WTC11 (cell line): Measurements from ENCODE around the gene OSCP1. TPM values are rescaled to one million over a fixed set of nuclear protein-coding genes. Genes with fewer than 3 reads are reported as not detected.

Experiments
- ATAC-seq: fragments of 200-7000 bp; cut with Tn5 transposase; 2 replicates; pipeline ENCODE4 v1.10.0; 2021; ENCODE audit warnings: mild to moderate bottlenecking, moderate library complexity
- CTCF ChIA-PET: fragments of 300-600 bp; sonication (Branson Sonifier 250); formaldehyde crosslinking; loops from one replicate; lab custom pipeline; 2021; ENCODE audit warnings: antibody characterized with exemption; lab: Charles Lee
- POLR2A ChIA-PET: fragments of 350-600 bp; sonication (Branson Sonifier 250); formaldehyde crosslinking; loops from one replicate; lab custom pipeline; 2021; ENCODE audit warnings: antibody characterized with exemption; lab: Charles Lee
- DNase-seq: peaks from one replicate; pipeline ENCODE4 v3.0.0; 2021; ENCODE audit warnings: low spot score
- H3K27ac Mint-ChIP-seq: 2 replicates; pipeline ENCODE4 v1.8.0; 2021; ENCODE audit warnings: mixed read lengths
- H3K27me3 Mint-ChIP-seq: 2 replicates; pipeline ENCODE4 v1.8.0; 2021; ENCODE audit warnings: low read depth, mild to moderate bottlenecking, moderate library complexity, mixed read lengths
- H3K36me3 Mint-ChIP-seq: 2 replicates; pipeline ENCODE4 v1.8.0; 2021; ENCODE audit warnings: mixed read lengths
- H3K4me1 Mint-ChIP-seq: 2 replicates; pipeline ENCODE4 v1.8.0; 2022; ENCODE audit warnings: mixed read lengths
- H3K4me3 Mint-ChIP-seq: 2 replicates; pipeline ENCODE4 v1.8.0; 2021; ENCODE audit warnings: mild to moderate bottlenecking, moderate library complexity, mixed read lengths
- H3K9me3 Mint-ChIP-seq: 2 replicates; pipeline ENCODE4 v1.8.0; 2021; ENCODE audit warnings: mixed read lengths
- CBFB ChIP-seq: sonication (generic); formaldehyde crosslinking; IDR thresholded peaks from 2 replicates; pipeline ENCODE4 v1.8.1; 2022; ENCODE audit warnings: mild to moderate bottlenecking, low read depth, missing genetic modification reagents
- CREB1 ChIP-seq: sonication (generic); formaldehyde crosslinking; IDR thresholded peaks from 2 replicates; pipeline ENCODE4 v1.8.0; 2023; ENCODE audit warnings: mild to moderate bottlenecking, missing genetic modification reagents
- GTF2I ChIP-seq: fragments of 250-450 bp; sonication (Bioruptor Pico); conservative IDR thresholded peaks from 2 replicates; pipeline ENCODE4 v1.4.0; 2021; ENCODE audit warnings: mild to moderate bottlenecking
- HMGA2 ChIP-seq: fragments of 250-450 bp; sonication (Bioruptor Pico); IDR thresholded peaks from 2 replicates; pipeline ENCODE4 v1.4.0; 2021; ENCODE audit warnings: mild to moderate bottlenecking, moderate library complexity
- IRF2 ChIP-seq: sonication (generic); formaldehyde crosslinking; IDR thresholded peaks from 2 replicates; pipeline ENCODE4 v1.8.0; 2022; ENCODE audit warnings: low read depth, missing genetic modification reagents, borderline replicate concordance
- NR3C1 ChIP-seq: sonication (generic); formaldehyde crosslinking; conservative IDR thresholded peaks from 2 replicates; pipeline ENCODE4 v1.8.1; 2023; ENCODE audit warnings: low read depth, mild to moderate bottlenecking, missing genetic modification reagents
- RORB ChIP-seq: fragments of 250-450 bp; sonication (Bioruptor Pico); IDR thresholded peaks from 2 replicates; pipeline ENCODE4 v1.9.0; 2021; ENCODE audit warnings: mild to moderate bottlenecking
- SP1 ChIP-seq: sonication (generic); formaldehyde crosslinking; conservative IDR thresholded peaks from 2 replicates; pipeline ENCODE4 v1.8.1; 2022; ENCODE audit warnings: missing genetic modification reagents
- TCF7 ChIP-seq: sonication (generic); formaldehyde crosslinking; IDR thresholded peaks from 2 replicates; pipeline ENCODE4 v1.8.0; 2022; ENCODE audit warnings: mild to moderate bottlenecking, low read depth, missing genetic modification reagents, moderate library complexity
- ZBTB21 ChIP-seq: sonication (generic); formaldehyde crosslinking; IDR thresholded peaks from 2 replicates; pipeline ENCODE4 v1.8.1; 2023; ENCODE audit warnings: mild to moderate bottlenecking, missing genetic modification reagents, borderline replicate concordance
- ZNF219 ChIP-seq: sonication (generic); formaldehyde crosslinking; IDR thresholded peaks from 2 replicates; pipeline ENCODE4 v1.8.0; 2023; ENCODE audit warnings: missing genetic modification reagents, mild to moderate bottlenecking, borderline replicate concordance
- total RNA-seq: library from RNA; stranded (reverse); gene quantifications from 3 replicates; pipeline ENCODE4 v1.2.3, GENCODE V29; 2021
- TF ChIP-seq, protein P1 (sequence below): sonication (generic); formaldehyde crosslinking; IDR thresholded peaks from 2 replicates; pipeline ENCODE4 v1.8.0; 2023; ENCODE audit warnings: mild to moderate bottlenecking, missing genetic modification reagents
- TF ChIP-seq, protein P2 (sequence below): sonication (generic); formaldehyde crosslinking; IDR thresholded peaks from 2 replicates; pipeline ENCODE4 v1.8.0; 2023; ENCODE audit warnings: missing genetic modification reagents
- TF ChIP-seq, protein P3 (sequence below): fragments of 250-450 bp; sonication (Bioruptor Pico); IDR thresholded peaks from 2 replicates; pipeline ENCODE4 v1.9.0; 2021; ENCODE audit warnings: mild to moderate bottlenecking, borderline replicate concordance
- TF ChIP-seq, protein P4 (sequence below): sonication (generic); formaldehyde crosslinking; IDR thresholded peaks from 2 replicates; pipeline ENCODE4 v1.8.1; 2023; ENCODE audit warnings: mild to moderate bottlenecking, moderate library complexity, missing genetic modification reagents
- TF ChIP-seq, protein P5 (sequence below): sonication (generic); formaldehyde crosslinking; IDR thresholded peaks from 2 replicates; pipeline ENCODE4 v1.8.0; 2023; ENCODE audit warnings: missing genetic modification reagents, mild to moderate bottlenecking, borderline replicate concordance
- TF ChIP-seq, protein P6 (sequence below): fragments of 250-450 bp; sonication (Bioruptor Pico); conservative IDR thresholded peaks from 2 replicates; pipeline ENCODE4 v1.9.0; 2021; ENCODE audit warnings: mild to moderate bottlenecking
- TF ChIP-seq, protein P7 (sequence below): fragments of 200-600 bp; IDR thresholded peaks from 2 replicates; pipeline ENCODE4 v1.8.0; 2022; ENCODE audit warnings: antibody characterized with exemption

The OSCP1 gene
- total RNA-seq, 1 experiment from 2014 or later = 1.7 TPM

DNA sequence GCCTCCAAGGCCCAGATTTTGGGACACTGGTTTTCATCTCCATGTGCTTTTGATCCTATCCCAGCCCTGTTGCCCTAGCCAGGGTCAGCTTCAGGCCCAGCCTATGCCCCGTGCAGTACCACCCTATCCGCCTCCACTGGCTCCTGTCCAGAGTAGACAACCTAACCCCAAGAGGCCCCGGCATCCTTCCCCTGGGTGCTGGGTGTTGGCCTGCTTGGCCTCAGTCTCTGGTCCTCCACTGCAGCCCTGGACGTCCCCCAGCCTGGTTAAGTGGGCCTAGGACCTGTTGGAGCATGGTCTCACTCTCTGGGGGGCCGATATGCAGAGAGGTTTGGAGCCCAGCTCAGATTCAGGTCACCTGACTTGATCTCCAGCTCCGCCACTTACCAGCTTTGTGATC lies 30.8 kb upstream of the OSCP1 start:
- Mint-ChIP-seq H3K4me1 (peaks cover 7% of the 10 kb centered on the region), H3K36me3 (no peaks in the 10 kb centered on the region), H3K9me3 (no peaks in the 10 kb centered on the region), H3K27ac (no peak overlapping the region), H3K4me3 (no peak overlapping the region), H3K27me3 (peaks cover 15% of the 10 kb centered on the region)
- TF ChIP-seq ZBTB21 (no peak), RORB (no peak), IRF2 (CRISPR knock-in tag) (no peak), CREB1 (CRISPR knock-in tag) (no peak), SP1 (CRISPR knock-in tag) (no peak), CBFB (CRISPR knock-in tag) (no peak), GTF2I (no peak), NR3C1 (CRISPR knock-in tag) (no peak)
- TF ChIP-seq, protein P1, sequence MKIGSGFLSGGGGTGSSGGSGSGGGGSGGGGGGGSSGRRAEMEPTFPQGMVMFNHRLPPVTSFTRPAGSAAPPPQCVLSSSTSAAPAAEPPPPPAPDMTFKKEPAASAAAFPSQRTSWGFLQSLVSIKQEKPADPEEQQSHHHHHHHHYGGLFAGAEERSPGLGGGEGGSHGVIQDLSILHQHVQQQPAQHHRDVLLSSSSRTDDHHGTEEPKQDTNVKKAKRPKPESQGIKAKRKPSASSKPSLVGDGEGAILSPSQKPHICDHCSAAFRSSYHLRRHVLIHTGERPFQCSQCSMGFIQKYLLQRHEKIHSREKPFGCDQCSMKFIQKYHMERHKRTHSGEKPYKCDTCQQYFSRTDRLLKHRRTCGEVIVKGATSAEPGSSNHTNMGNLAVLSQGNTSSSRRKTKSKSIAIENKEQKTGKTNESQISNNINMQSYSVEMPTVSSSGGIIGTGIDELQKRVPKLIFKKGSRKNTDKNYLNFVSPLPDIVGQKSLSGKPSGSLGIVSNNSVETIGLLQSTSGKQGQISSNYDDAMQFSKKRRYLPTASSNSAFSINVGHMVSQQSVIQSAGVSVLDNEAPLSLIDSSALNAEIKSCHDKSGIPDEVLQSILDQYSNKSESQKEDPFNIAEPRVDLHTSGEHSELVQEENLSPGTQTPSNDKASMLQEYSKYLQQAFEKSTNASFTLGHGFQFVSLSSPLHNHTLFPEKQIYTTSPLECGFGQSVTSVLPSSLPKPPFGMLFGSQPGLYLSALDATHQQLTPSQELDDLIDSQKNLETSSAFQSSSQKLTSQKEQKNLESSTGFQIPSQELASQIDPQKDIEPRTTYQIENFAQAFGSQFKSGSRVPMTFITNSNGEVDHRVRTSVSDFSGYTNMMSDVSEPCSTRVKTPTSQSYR = no peak
- TF ChIP-seq, protein P2, sequence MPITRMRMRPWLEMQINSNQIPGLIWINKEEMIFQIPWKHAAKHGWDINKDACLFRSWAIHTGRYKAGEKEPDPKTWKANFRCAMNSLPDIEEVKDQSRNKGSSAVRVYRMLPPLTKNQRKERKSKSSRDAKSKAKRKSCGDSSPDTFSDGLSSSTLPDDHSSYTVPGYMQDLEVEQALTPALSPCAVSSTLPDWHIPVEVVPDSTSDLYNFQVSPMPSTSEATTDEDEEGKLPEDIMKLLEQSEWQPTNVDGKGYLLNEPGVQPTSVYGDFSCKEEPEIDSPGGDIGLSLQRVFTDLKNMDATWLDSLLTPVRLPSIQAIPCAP = no peak
- TF ChIP-seq, protein P3, sequence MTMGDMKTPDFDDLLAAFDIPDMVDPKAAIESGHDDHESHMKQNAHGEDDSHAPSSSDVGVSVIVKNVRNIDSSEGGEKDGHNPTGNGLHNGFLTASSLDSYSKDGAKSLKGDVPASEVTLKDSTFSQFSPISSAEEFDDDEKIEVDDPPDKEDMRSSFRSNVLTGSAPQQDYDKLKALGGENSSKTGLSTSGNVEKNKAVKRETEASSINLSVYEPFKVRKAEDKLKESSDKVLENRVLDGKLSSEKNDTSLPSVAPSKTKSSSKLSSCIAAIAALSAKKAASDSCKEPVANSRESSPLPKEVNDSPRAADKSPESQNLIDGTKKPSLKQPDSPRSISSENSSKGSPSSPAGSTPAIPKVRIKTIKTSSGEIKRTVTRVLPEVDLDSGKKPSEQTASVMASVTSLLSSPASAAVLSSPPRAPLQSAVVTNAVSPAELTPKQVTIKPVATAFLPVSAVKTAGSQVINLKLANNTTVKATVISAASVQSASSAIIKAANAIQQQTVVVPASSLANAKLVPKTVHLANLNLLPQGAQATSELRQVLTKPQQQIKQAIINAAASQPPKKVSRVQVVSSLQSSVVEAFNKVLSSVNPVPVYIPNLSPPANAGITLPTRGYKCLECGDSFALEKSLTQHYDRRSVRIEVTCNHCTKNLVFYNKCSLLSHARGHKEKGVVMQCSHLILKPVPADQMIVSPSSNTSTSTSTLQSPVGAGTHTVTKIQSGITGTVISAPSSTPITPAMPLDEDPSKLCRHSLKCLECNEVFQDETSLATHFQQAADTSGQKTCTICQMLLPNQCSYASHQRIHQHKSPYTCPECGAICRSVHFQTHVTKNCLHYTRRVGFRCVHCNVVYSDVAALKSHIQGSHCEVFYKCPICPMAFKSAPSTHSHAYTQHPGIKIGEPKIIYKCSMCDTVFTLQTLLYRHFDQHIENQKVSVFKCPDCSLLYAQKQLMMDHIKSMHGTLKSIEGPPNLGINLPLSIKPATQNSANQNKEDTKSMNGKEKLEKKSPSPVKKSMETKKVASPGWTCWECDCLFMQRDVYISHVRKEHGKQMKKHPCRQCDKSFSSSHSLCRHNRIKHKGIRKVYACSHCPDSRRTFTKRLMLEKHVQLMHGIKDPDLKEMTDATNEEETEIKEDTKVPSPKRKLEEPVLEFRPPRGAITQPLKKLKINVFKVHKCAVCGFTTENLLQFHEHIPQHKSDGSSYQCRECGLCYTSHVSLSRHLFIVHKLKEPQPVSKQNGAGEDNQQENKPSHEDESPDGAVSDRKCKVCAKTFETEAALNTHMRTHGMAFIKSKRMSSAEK (CRISPR knock-in tag) = no peak
- TF ChIP-seq, protein P4, sequence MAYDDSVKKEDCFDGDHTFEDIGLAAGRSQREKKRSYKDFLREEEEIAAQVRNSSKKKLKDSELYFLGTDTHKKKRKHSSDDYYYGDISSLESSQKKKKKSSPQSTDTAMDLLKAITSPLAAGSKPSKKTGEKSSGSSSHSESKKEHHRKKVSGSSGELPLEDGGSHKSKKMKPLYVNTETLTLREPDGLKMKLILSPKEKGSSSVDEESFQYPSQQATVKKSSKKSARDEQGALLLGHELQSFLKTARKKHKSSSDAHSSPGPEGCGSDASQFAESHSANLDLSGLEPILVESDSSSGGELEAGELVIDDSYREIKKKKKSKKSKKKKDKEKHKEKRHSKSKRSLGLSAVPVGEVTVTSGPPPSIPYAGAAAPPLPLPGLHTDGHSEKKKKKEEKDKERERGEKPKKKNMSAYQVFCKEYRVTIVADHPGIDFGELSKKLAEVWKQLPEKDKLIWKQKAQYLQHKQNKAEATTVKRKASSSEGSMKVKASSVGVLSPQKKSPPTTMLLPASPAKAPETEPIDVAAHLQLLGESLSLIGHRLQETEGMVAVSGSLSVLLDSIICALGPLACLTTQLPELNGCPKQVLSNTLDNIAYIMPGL (CRISPR knock-in tag) = no peak
- ChIA-PET POLR2A (no interaction called here), CTCF (no interaction called here)
- no peak for ATAC-seq
- no peak for DNase-seq

DNA sequence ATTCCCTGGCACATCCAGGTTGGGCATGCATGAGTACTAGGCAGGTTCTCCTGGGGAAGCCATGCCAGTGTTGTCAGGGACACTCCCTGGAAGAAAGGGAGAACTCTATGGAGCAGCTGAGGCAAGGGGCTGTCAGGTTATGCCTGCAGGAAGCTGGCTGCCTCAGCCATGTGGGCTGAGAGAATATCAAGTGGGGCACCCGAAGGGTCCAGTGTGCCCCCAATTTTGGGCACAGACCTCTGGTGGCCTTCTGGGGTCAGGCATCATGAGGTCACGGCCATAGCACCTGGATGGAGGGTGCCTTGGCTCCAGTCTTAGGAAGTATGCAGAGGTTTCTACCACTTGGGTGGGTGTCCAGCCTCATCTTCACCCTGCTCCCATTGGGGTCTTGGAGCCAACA lies 29.9 kb upstream of the OSCP1 start:
- DNase-seq (no peak), ATAC-seq (no peak)
- ChIA-PET POLR2A (interaction anchor here (1.0 kb wide), 1 partner anchor 16 kb away, joined by 3 read pairs; the partner anchor contains the start of gene MRPS15), CTCF (interaction anchor here (1.0 kb wide), 1 partner anchor 44 kb away, joined by 3 read pairs; no protein-coding TSS in a partner anchor)
- no peak overlapping the region for H3K27ac Mint-ChIP-seq
- no peaks in the 10 kb centered on the region for H3K9me3 Mint-ChIP-seq
- H3K27me3 Mint-ChIP-seq = peaks cover 14% of the 10 kb centered on the region
- peaks cover 7% of the 10 kb centered on the region for H3K4me1 Mint-ChIP-seq
- H3K4me3 Mint-ChIP-seq = no peak overlapping the region
- no peaks in the 10 kb centered on the region for H3K36me3 Mint-ChIP-seq
- TF ChIP-seq TCF7 (CRISPR knock-in tag) = no peak
- TF ChIP-seq, protein P5, sequence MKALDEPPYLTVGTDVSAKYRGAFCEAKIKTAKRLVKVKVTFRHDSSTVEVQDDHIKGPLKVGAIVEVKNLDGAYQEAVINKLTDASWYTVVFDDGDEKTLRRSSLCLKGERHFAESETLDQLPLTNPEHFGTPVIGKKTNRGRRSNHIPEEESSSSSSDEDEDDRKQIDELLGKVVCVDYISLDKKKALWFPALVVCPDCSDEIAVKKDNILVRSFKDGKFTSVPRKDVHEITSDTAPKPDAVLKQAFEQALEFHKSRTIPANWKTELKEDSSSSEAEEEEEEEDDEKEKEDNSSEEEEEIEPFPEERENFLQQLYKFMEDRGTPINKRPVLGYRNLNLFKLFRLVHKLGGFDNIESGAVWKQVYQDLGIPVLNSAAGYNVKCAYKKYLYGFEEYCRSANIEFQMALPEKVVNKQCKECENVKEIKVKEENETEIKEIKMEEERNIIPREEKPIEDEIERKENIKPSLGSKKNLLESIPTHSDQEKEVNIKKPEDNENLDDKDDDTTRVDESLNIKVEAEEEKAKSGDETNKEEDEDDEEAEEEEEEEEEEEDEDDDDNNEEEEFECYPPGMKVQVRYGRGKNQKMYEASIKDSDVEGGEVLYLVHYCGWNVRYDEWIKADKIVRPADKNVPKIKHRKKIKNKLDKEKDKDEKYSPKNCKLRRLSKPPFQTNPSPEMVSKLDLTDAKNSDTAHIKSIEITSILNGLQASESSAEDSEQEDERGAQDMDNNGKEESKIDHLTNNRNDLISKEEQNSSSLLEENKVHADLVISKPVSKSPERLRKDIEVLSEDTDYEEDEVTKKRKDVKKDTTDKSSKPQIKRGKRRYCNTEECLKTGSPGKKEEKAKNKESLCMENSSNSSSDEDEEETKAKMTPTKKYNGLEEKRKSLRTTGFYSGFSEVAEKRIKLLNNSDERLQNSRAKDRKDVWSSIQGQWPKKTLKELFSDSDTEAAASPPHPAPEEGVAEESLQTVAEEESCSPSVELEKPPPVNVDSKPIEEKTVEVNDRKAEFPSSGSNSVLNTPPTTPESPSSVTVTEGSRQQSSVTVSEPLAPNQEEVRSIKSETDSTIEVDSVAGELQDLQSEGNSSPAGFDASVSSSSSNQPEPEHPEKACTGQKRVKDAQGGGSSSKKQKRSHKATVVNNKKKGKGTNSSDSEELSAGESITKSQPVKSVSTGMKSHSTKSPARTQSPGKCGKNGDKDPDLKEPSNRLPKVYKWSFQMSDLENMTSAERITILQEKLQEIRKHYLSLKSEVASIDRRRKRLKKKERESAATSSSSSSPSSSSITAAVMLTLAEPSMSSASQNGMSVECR = no peak
- TF ChIP-seq, protein P6, sequence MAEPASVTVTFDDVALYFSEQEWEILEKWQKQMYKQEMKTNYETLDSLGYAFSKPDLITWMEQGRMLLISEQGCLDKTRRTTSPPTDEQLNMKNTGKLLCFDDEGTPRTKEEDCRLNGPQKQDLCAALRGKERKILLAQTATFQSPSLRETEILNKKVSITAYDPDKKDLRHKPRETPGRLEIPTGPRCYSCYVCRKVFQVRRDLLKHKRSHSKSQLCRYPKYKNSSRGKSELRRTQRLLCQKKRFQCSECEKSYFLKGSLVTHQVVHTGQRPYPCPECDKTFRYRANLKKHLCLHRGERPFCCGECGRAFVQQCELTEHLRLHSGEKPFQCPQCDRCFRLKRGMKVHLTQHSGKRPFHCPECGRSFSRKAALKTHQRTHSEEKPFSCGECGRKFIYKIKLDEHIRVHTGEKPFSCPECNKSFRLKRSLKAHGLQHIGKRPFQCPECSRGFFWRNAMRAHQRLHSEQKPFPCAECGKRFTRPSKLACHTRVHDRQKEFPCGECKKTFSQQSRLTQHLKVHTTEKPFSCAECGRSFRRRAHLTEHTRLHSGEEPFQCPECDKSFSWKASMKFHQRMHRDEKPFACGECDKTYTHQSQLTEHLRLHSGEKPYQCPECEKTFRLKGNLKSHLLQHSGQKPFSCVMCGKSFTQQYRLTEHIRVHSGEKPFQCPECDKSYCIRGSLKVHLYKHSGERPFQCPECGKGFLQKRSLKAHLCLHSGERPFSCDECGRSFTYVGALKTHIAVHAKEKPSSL (CRISPR knock-in tag) = no peak
- TF ChIP-seq, protein P7, sequence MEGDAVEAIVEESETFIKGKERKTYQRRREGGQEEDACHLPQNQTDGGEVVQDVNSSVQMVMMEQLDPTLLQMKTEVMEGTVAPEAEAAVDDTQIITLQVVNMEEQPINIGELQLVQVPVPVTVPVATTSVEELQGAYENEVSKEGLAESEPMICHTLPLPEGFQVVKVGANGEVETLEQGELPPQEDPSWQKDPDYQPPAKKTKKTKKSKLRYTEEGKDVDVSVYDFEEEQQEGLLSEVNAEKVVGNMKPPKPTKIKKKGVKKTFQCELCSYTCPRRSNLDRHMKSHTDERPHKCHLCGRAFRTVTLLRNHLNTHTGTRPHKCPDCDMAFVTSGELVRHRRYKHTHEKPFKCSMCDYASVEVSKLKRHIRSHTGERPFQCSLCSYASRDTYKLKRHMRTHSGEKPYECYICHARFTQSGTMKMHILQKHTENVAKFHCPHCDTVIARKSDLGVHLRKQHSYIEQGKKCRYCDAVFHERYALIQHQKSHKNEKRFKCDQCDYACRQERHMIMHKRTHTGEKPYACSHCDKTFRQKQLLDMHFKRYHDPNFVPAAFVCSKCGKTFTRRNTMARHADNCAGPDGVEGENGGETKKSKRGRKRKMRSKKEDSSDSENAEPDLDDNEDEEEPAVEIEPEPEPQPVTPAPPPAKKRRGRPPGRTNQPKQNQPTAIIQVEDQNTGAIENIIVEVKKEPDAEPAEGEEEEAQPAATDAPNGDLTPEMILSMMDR = no peak
- TF ChIP-seq HMGA2 (CRISPR knock-in tag) = no peak
- no peak for TF ChIP-seq ZNF219
